Prostate gland (tissue), 2 donors: Measurements from ENCODE around the gene MRPS9. TPM values are rescaled to one million over a fixed set of nuclear protein-coding genes. Genes with fewer than 3 reads are reported as not detected.

Experiments
- DNase-seq: peaks from one replicate; pipeline ENCODE4 v3.0.0-alpha.2; 2019; ENCODE audit warnings: low spot score
- H3K27ac ChIP-seq, 2 donors: fragments of 200-600 bp; sonication (generic); 2 replicates each; pipeline ENCODE4 v1.5.1; 2017 to 2019
- H3K27me3 ChIP-seq: fragments of 200-600 bp; sonication (generic); replicated peaks from 2 replicates; pipeline ENCODE4 v1.5.1; 2019; ENCODE audit not compliant: insufficient read depth
- H3K36me3 ChIP-seq, 2 donors: fragments of 200-600 bp; sonication (generic); 1 replicate in 1 of 2; 2 replicates in 1 of 2; pipeline versions ENCODE4 v1.5.1 to v1.8.1; 2017 to 2019
- H3K4me1 ChIP-seq: fragments of 200-600 bp; sonication (generic); replicated peaks from 2 replicates; pipeline ENCODE4 v1.5.1; 2019
- H3K4me3 ChIP-seq, 2 donors: fragments of 200-600 bp; sonication (generic); 2 replicates each; pipeline ENCODE4 v1.5.1; 2017 to 2019
- H3K9me3 ChIP-seq: fragments of 200-600 bp; sonication (generic); 2 replicates; pipeline ENCODE4 v1.5.1; 2017
- CTCF ChIP-seq, 4 experiments: fragments of 200-600 bp in 2 of 4; fragments of 450-650 bp in 2 of 4; sonication (generic) in 2 of 4; IDR thresholded peaks; 1 replicate in 3 of 4; 2 replicates in 1 of 4; pipeline ENCODE4 v1.5.1; 2016 to 2019; ENCODE audit warnings: antibody characterized with exemption in 4 of 4, mild to moderate bottlenecking in 2 of 4, moderate library complexity in 2 of 4
- POLR2A ChIP-seq: fragments of 450-650 bp; IDR thresholded peaks from one replicate; pipeline ENCODE4 v1.6.1; 2016; ENCODE audit warnings: antibody characterized with exemption, mild to moderate bottlenecking
- POLR2AphosphoS5 ChIP-seq: sonication (generic); formaldehyde crosslinking; IDR thresholded peaks from one replicate; pipeline ENCODE4 v1.6.1; 2017; ENCODE audit warnings: antibody characterized with exemption
- WGBS: methylation state at CpG from one replicate; pipeline ENCODE4 v1.1.5; 2018; 5-methylcytosine and 5-hydroxymethylcytosine counted together
- intact Hi-C: fragments of 100-400 bp; cut with DNase I; formaldehyde crosslinking; loops from one replicate; pipeline ENCODE4 v1.14.2; 2022
- total RNA-seq, 2 donors: library from RNA; depleted of rRNA; stranded (reverse); fragments of >200 nt; gene quantifications; one replicate each; pipeline ENCODE4 v1.1.0, GENCODE V29; 2016

The MRPS9 gene
- total RNA-seq, 2 donors from 2014 or later = 18.1 to 24.9 TPM

DNA sequence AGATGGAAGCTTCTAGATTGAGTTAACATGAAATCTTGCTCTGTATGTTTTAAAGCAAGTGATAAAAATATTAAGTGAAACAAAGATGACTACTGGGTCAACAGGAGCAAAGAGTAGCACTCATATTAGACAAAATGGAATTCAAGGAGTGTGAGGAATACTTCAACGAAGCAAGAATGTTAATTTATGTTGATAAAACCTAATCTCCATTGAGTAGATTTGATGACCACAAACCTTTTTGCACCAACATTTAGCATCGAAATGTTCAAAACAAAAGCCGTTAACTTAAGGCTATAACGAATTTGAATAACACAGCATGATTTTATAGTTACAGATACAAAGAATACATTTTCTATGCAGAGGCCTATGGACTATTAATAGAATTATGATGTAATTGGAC lies 35.7 kb downstream of the MRPS9 start:
- Histone ChIP-seq H3K27ac (no peak overlapping the region), H3K36me3 (no peaks in the 10 kb centered on the region), H3K9me3 (no peaks in the 10 kb centered on the region), H3K4me1 (no peaks in the 10 kb centered on the region), H3K27me3 (no peaks in the 10 kb centered on the region), H3K4me3 (no peak overlapping the region)
- intact Hi-C loops = no loop called here
- DNase-seq = no peak
- WGBS = 84% methylated on average over 4 of the region's 4 CpGs
- TF ChIP-seq POLR2AphosphoS5 (no peak), CTCF (IDR thresholded peaks at IDR 0.05) (no peak), POLR2A (no peak)

DNA sequence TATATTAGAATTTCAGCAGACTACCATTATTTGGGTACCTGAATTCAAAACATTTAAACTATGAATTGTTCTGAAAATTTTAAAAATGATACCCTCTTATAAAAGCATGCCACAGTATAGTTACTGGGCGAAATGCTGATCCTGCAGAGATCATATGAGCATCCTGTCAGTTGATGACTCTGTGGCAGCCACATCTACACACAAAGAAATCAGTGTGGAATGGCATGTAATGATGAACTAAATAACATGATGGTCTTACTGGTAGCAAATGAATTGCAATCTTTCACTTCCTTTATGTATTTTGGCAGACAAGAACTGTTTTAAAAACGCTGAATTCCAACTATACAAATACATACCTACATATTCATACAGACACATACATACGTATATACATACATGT lies 38.3 kb downstream of the MRPS9 start:
- Histone ChIP-seq H3K36me3 (no peaks in the 10 kb centered on the region), H3K9me3 (no peaks in the 10 kb centered on the region), H3K27me3 (no peaks in the 10 kb centered on the region), H3K4me3 (no peak overlapping the region), H3K27ac (no peak overlapping the region), H3K4me1 (no peaks in the 10 kb centered on the region)
- WGBS = 93% methylated on average over 3 of the region's 3 CpGs
- TF ChIP-seq POLR2A (no peak), CTCF (IDR thresholded peaks at IDR 0.05) (no peak), POLR2AphosphoS5 (no peak)
- intact Hi-C loops = no loop called here
- no peak for DNase-seq

DNA sequence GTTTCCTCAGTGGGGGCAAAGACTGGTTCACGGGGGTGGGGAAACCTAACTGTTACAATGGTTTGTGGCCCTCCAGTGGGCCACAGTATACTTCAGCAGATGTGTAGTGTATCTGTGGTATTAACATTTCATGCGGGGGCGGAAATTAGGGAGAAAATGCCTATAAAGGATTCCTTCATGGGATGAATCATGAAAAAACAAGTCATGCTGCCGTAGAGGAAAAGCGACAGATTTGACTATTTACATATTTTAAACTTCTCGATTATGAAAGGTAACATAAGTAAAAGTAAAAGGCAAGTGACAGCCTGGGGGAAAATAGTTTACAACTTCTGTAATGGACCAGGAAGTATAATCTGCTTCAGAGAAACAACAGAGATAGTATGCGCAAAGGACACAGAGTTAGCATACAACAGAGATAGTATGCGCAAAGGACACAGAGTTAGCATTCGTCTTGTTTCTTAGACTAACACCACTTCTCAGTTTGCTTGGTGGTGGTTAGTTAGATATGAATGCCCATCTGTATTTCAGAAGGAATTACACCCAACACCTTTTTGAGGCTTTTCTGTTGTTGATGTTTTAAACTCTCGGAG lies 41.1 kb downstream of the MRPS9 start:
- 88% methylated on average over 10 of the region's 10 CpGs for WGBS
- Histone ChIP-seq H3K4me1 (no peaks in the 10 kb centered on the region), H3K4me3 (no peak overlapping the region), H3K9me3 (no peaks in the 10 kb centered on the region), H3K27me3 (no peaks in the 10 kb centered on the region), H3K36me3 (no peaks in the 10 kb centered on the region), H3K27ac (no peak overlapping the region)
- TF ChIP-seq POLR2AphosphoS5 (no peak), POLR2A (no peak), CTCF (IDR thresholded peaks at IDR 0.05) (no peak)
- DNase-seq = no peak
- intact Hi-C loops = no loop called here

DNA sequence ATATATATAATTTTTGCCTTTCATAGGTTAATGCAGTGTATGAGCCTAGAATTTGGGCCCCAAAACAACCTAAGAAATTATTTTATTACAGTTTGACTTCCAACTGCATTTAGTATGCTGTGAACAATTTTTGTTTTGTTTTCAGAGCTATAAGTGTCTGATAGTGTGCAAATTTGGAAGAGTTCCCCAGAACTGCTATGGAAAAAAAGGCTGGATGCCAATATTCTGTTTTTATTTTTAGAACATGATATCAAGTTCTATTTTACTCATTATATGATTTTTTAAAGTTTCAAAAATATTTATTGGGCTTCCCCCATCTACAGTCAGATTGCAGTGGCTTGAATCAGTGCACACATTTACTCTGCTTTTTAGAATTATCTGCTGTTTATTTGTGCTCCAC lies 42.6 kb downstream of the MRPS9 start:
- Histone ChIP-seq H3K27ac (no peak overlapping the region), H3K4me1 (no peaks in the 10 kb centered on the region), H3K4me3 (no peak overlapping the region), H3K36me3 (no peaks in the 10 kb centered on the region), H3K27me3 (no peaks in the 10 kb centered on the region), H3K9me3 (no peaks in the 10 kb centered on the region)
- DNase-seq = no peak
- TF ChIP-seq POLR2A = no peak
- no peak for TF ChIP-seq CTCF (IDR thresholded peaks at IDR 0.05)
- TF ChIP-seq POLR2AphosphoS5 = no peak
- intact Hi-C loops = no loop called here

- no peak overlapping the region for H3K4me3 ChIP-seq
- intact Hi-C loops = no loop called here
- no peak overlapping the region for H3K27ac ChIP-seq
- no peaks in the 10 kb centered on the region for H3K4me1 ChIP-seq
- no peaks in the 10 kb centered on the region for H3K9me3 ChIP-seq
- H3K36me3 ChIP-seq = no peaks in the 10 kb centered on the region
- TF ChIP-seq POLR2AphosphoS5 (no peak), POLR2A (no peak), CTCF (IDR thresholded peaks at IDR 0.05) (no peak)
- WGBS = 76% methylated on average over 20 of the region's 20 CpGs
- DNase-seq = no peak
- no peaks in the 10 kb centered on the region for H3K27me3 ChIP-seq
Observed at GRCh38 chr2:105081006-105081601, 43.2 kb downstream of the MRPS9 start.
